ENCODE data around the gene RWDD3.

RWDD3 gene

GRCh38 chr1:95233737-95234500 lies at the start of gene RWDD3:
RWDD3 (plus strand) TSS chr1:95234210; CDS start chr1:95234231, 21 bp downstream.
- peak; percentile 82 to 90 for DNase-seq (ENCODE audit: low read depth in 2 of 2)

DNA sequence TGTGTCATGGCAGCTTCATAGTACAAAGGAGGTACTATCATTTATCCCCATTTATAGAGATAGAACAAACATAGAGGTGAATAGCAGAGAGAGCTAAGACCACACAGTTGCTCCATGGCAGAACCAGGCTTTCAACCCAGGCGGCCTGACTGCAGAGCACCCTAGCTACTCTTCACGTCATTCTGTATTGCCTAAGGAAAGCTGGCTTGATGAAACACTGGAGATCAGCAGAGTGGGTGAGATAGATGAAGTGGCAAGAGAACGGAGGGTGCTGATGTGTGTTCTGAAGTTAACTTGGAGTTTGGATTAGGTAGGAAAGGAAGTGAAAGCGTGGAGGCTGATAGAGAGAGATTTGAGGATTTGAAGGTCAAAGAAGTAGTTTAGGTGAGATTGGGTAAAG lies 47.9 kb upstream of the RWDD3 start:
- DNase-seq (ENCODE audit: low read depth in 2 of 2): no peak

GRCh38 chr1:95193591-95193990 lies 40.4 kb upstream of the RWDD3 start:
- no peak for DNase-seq (ENCODE audit: low read depth in 2 of 2)

- no peak for DNase-seq (ENCODE audit: low read depth in 2 of 2)
These were observed 39.0 kb upstream of the RWDD3 start for GRCh38 chr1:95195046-95195445.

- no peak for DNase-seq (ENCODE audit: low read depth in 2 of 2)
These were observed 38.0 kb upstream of the RWDD3 start for GRCh38 chr1:95196017-95196416.

DNA sequence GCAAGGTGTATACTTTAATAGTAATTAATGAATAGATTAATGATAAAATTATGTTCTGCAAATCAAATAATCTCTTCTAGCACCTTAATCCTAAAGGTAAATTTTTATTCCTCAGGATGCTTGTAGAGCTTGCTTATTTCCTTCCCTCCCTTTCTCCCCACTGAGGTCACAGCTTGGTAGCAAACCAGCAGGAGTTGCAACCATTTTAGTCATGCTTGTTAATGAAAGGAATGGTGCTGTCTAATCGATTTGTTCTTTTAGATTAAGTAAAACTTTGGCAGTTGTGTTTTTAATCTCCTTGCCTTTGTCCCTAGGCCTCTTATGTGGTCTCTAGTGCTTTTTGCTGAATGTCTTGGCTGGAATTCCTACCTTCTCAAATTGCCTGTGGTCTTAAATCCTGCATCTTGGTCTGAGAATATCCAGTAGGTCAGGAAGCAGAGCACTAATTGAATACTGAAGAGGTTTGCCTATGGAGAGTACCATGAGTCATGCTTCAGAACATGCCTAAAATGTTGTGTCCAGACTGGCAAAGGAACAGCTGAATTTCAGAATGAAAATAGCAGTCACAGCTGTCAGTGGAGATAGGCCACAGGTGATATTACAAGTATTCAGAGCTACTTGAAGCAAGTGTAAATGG lies 36.3 kb upstream of the RWDD3 start:
- no peak for DNase-seq (ENCODE audit: low read depth in 2 of 2)

DNA sequence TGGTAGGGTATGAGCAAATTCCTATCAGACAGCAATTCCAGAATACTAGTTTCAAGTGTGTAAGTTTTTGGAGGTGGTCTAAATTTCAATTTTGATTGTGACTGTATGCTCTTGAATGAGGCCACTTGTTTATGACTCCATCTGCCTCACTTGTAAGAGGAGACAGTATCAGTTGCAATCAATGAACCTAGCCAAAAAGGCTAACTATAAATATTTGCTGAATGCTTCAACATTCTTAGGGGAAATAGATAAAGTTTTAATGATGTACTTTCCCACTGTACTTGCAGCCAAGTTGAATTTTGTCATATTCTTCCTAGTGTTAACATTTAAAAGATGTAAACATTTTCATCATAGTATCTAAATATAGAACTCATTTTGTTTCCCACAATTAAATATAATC lies 32.1 kb upstream of the RWDD3 start:
- DNase-seq (ENCODE audit: low read depth in 2 of 2): no peak

- DNase-seq (ENCODE audit: low read depth in 2 of 2): no peak
These were observed 30.0 kb upstream of the RWDD3 start for GRCh38 chr1:95203908-95204437.

DNA sequence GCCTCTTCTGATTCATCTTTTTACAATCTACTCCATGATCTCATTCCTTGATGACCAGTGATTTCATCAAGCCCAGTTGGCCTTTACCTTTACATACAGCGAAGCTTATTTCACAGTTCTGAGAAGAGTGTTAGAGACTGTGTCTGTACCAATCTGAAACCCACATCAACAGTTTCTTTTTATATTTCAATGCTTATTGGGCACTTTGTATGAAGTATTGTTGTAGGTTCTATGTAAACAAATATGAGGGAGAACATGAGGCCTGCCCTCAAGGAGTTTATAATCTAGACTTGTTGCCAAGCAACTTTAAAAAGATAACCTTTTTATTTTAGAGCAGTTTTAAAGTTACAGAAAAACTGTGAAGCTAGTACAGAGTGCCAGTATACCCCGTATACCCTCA lies 27.5 kb upstream of the RWDD3 start:
- no peak for DNase-seq (ENCODE audit: low read depth in 2 of 2)

DNA sequence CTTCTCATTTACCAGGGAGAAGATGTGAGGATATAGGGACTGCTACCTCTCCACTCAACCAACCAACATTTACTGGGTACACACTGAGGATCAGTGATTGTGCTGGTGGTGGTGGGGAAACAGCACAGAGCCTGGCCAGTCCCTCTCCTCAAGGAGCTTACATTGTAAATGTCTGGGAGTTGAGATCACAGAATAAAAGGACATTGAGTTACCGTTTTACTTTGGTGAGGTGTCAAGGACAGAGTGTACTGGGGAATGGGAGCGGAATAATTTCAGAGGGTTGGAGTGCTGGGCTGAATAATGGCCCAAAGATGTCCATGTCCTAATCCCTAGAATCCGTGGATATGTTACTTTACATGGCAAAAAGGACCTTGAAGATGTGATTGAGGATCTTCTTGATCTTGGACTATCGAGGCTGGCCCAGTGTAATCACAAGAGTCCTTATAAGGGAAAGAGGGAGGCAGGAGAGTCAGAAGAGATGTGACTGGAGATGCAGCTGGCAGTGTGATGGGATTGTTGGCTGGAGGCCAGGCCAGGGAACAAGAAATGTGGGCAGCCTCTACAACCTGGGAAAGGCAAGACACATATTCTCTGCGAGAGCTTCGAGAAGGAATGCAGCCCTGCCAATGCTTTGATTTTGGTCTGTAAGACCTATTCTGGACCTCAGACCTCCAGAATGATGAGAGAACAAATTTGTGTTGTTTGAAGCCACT lies 26.6 kb upstream of the RWDD3 start:
- no peak for DNase-seq (ENCODE audit: low read depth in 2 of 2)

DNA sequence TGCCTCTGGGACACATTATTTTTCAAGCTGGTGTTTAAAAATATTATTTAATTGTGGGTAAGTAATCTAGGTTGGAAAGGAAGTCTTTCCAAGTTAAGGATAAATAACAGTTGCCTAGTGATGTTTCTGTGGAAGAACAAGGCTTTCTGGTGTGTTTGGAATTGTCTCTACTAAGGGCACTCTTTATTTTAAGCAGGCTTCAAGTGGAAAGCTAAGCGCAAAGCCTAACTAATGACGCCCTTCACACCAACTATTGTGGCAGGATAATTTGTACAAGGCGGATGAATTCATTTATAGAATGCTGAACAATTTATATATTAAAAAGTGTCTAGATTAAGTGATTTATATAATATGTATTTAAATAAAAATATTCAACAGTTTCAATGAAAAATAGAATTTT lies 25.1 kb upstream of the RWDD3 start:
- DNase-seq (ENCODE audit: low read depth in 2 of 2): no peak

DNA sequence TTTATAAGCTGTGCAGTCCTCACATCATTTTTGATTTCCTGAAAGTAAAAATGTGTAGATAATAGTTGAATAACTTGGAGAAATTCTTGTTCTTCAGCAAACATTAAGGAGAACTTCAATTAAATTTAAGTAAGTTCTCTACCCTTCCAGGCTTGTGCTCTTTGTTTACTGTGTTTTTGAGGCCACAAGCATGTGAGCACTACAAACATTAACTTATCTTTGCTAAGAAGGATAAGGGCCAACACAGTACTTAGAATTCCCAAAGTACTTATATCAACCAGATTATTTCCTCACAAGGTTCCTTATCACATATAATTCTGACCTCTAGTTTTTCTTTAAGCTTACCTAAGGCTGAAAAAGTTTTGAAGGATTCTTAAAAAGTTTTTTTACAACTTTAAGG lies 24.7 kb upstream of the RWDD3 start:
- no peak for DNase-seq (ENCODE audit: low read depth in 2 of 2)

DNA sequence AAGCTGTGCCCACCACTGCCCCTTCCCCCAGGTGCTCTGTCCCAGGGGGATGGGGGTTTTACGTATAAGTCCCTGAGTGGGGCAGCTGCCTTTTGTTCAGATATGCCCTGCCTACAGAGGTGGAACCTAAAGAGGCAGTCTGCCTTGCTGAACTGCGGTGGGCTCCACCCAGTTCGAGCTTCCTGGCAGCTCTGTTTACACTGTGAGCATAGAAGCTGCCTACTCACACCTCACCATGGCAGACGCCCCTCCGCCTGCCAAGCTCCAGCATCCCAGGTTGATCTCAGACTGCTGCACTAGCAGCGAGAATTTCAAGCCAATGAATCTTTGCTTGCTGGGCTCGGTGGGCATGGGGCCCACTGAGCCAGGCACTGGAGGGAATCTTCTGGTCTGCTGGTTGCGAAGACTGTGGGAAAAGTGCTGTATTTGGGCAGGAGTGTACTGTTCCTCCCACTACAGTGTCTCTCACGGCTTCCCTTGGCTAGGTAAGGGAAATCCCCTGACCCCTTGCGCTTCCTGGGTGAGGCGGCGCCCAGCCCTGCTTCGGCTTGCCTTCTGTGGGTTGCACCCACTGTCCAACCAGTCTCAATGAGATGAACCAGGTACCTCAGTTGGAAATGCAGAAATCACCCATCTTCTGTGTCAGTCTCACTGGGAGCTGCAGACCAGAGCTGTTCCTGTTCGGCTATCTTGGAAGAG lies 17.6 kb upstream of the RWDD3 start:
- DNase-seq (ENCODE audit: low read depth in 2 of 2): no peak

GRCh38 chr1:95217371-95217770 lies 16.6 kb upstream of the RWDD3 start:
- no peak for DNase-seq (ENCODE audit: low read depth in 2 of 2)

- DNase-seq (ENCODE audit: low read depth in 2 of 2): no peak
These were observed 14.6 kb upstream of the RWDD3 start for GRCh38 chr1:95219407-95219806.

- no peak for DNase-seq (ENCODE audit: low read depth in 2 of 2)
These were observed 12.7 kb upstream of the RWDD3 start for GRCh38 chr1:95221306-95221705.

GRCh38 chr1:95222629-95223028 lies 11.4 kb upstream of the RWDD3 start:
- DNase-seq (ENCODE audit: low read depth in 2 of 2): no peak

DNA sequence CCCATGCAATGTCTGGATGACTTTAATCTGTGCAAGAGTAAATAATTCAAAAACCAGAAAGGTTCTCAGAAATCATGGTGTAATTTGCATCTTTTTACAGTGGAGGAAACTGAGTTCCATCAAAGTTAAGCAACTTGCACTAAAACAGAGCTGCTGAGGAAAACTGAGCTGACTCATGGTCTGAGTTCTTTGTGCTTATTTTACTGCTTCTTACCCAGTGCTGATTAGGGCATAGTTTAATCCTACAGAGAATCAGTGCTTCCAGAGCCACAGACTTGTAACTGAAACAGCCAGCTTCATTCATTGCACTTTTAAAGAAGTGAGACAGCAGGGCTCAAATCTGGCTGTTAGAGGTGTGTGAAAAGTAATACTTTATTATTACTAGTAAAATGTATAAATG lies 10.9 kb upstream of the RWDD3 start:
- no peak for DNase-seq (ENCODE audit: low read depth in 2 of 2)

DNA sequence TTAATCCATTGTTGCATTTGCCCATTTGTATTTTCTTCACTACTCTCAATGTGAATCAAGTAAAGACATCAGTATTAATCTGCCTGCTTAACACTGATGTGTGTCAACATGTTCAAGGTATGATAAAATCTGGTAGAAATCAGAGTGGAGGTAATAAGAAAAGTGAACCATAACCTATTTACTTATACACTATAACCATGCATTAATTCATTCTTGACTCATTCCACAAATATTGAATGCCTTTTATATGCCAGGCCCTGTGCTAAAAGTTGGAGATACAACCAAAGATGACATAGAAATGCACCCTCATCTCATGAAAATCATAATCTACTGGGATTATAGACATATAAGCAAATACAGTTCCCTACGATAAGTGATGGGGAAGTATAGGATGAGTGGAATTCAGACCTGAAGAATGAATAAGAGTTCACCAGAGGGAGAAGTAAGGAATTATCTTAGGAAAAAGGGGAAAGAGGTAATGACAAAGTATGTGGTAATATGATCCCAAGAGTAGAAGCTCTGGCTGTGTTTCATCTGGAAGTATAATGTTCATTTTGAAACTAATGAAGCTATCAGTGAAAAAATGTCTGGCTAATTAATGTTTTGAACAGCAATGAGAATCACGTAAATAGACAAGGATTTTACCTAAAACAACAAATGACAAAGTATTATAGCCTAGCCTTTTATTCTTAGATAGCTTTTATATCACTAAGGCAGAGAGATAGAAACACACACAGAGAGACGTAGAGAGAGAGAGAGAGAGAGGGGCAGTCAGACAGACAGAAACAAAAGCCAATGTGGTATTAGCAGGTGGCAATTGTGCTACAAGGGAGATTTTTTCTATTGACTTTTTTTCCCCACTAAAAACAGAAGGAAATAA lies 7.0 kb upstream of the RWDD3 start:
- no peak for DNase-seq (ENCODE audit: low read depth in 2 of 2)

DNA sequence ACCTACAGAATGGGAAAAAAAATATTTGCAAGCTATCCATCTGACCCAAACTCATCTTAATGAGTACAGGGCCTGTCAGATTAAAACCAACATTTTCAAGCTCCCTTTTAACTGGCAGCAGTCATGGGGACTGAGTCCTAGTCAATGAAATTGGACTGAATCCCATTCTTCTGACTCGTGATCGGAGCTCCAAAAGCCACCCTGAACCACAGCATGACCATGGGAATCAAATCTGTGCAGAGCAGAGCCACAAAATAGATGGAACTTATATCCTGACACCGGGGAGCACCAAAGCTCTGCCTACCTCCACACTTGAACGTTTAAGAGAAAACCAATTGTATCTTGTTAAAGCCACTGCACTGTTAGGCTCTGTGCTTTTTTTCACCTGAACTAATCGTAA lies 5.0 kb upstream of the RWDD3 start:
- no peak for DNase-seq (ENCODE audit: low read depth in 2 of 2)

DNA sequence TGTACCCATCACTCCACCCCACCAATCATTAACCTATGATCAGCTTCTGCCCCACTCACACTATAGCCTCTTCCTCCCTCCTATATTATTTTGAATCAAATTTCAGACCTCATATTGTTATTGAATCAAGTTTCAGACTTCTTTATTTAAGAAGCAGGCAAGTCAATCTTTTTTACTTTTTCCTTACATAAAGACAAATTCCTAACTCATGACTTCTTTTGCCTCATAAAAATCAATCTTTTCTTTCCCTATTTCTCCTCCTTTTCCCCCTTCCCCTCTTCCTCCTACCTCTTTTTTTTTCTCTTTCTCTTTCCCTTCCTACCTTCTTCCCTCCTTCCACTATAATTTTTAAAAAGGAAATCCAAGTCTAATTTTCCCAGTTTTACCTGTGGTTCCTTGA lies 4.3 kb upstream of the RWDD3 start:
- DNase-seq (ENCODE audit: low read depth in 2 of 2): no peak

Data from stimulated activated CD8-positive, alpha-beta memory T cell treated with anti-CD3 and anti-CD28 coated beads, Interleukin-7, amount 100 ng/mL, for 4 hours (primary cell).